ENCODE data around the gene MARCHF4.

Gene MARCHF4

DNA sequence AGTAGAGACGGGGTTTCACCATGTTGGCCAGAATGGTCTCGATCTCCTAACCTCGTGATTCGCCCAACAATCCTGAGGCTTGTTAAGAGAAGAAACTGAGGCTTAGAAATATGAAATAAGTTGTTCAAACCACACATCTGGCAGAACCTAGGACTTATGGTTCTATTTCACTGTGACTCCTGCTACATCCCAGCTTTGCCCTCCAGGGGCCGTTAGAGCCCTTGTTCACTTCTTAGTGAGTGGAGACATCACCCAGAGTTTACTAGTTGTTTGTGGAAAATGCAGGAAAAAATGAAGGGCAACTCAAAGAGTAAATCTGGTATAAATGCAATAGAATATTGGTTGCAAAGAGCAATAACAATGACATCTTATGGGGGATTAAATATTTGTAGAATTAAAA is 43.9 kb downstream of the MARCHF4 start:
- intact Hi-C loops (cut with micrococcal nuclease): loop anchor here (5.0 kb wide), 1 partner anchor 74 kb away; no protein-coding TSS in a partner anchor
- Mint-ChIP-seq H3K9me3 (no peaks in the 10 kb centered on the region), H3K4me3 (no peak overlapping the region), H3K27me3 (no peaks in the 10 kb centered on the region), H3K27ac (no peak overlapping the region), H3K36me3 (ENCODE audit: low read depth) (no peaks in the 10 kb centered on the region), H3K4me1 (ENCODE audit: low read depth) (no peaks in the 10 kb centered on the region)

GRCh38 chr2:216327447-216327935 is 44.8 kb downstream of the MARCHF4 start:
- Mint-ChIP-seq H3K4me3 (no peak overlapping the region), H3K36me3 (ENCODE audit: low read depth) (no peaks in the 10 kb centered on the region), H3K27ac (no peak overlapping the region), H3K4me1 (ENCODE audit: low read depth) (no peaks in the 10 kb centered on the region), H3K9me3 (no peaks in the 10 kb centered on the region), H3K27me3 (no peaks in the 10 kb centered on the region)
- intact Hi-C loops (cut with micrococcal nuclease): loop anchor here (5.0 kb wide), 1 partner anchor 75 kb away; no protein-coding TSS in a partner anchor

All from dendritic cell treated with granulocyte-macrophage colony-stimulating factor and Interleukin-4, amounts not matched to agents 40 ng/mL and 50 ng/mL, for 4 days (primary cell).